Right lung (tissue), 5 donors: ENCODE measurements around the gene SEM1. TPM values are rescaled to one million over a fixed set of nuclear protein-coding genes. Genes with fewer than 3 reads are reported as not detected.
"Not testable (repeated sequence)": the region's sequence is repeated elsewhere in the genome, so short reads cannot be mapped to it uniquely, and the experiment has no call there.

Experiments used
- DNase-seq, 2 donors: peaks; one replicate each; pipeline ENCODE4 v3.0.0-alpha.2; 2013
- polyA plus RNA-seq, 5 donors: library from polyadenylated mRNA; unstranded; fragments of 120-200 nt; gene quantifications; one replicate each; pipeline versions ENCODE4 v1.2.1 to v1.2.3, GENCODE V29; 2013; ENCODE audit warnings: inconsistent platforms in 1 of 5, low replicate concordance in 1 of 5; ENCODE audit not compliant: insufficient read length in 5 of 5, insufficient read depth in 1 of 5

SEM1 gene
- polyA plus RNA-seq, 5 donors = 166 to 215 (median 191) TPM

DNA sequence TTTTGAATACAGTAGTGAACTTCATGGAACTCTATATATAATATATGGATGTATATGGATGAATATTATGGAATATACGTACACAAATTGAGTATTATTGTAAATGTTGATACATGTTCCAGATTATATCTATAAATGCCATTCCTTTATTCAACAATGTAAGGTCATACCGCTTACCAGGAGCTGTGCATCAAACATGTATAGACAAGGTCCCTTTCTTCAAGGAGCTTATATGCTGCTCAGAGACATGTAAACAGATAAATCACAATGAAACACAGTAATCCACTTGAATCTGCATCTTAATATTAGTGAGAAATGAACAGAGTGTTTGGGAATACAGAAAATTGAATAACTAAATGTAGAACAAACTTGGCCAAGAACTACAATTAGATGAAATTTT is 898 bp upstream of the SEM1 start:
- DNase-seq = no peak

DNA sequence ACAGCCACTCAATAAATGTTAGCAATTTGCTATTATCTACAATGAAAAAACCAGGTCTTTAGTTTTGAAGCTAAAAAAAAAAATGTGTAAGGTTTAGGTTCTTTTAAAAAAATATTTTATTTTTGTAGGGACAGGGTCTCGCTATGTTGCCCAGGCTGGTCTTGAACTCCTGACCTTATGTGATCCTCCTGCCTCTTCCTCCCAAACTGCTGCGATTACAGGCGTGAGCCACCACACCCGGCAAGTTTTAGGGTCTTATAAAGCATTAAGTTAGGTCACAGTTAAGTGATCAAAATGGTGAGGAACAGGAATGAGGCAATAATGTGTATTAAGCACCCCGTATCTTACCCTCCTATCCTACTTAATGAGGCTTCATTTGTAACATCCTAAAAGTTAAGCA is 774 bp downstream of the SEM1 start:
- peak in 1 of 2 donors; percentile 2 for DNase-seq

DNA sequence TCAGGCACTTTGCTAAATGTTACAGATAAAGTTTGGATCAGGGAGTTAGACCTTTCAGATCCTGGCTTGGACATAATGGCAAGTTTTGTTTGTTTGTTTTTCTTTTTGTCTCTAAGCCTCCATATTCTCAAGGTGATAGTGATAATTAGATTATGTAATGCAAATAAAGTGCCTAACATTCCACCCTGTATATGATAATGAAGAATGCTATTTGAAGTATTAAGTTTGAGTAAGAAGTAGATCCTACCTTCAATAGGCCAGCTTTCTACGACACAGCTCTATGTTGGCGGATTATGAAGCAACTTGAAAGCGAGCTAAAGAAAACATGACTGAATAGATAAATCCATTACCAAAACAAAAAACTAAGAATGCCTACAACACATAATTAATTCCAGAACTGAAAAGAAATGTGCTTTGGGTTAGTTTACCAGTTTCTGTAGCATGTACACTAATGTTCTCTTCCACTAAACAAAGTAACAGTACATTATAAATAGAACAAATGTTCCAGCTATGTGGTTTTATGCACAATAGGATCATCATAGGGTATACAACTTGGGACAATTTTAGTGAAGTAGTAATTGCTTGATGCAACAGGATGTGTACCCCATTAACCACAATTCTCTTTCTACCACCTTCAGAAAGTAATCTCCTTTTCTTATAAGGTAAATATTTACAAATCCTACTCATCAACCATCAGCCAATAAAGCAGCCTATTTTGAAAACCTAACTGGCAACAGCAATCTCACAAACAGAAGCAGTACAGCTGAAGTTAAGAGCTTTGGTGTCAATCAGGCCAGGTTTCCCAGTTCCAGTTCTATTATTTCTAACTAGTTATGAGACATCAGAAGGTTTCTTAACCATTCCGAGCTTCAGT is 1.5 kb downstream of the SEM1 start:
- DNase-seq = no peak

DNA sequence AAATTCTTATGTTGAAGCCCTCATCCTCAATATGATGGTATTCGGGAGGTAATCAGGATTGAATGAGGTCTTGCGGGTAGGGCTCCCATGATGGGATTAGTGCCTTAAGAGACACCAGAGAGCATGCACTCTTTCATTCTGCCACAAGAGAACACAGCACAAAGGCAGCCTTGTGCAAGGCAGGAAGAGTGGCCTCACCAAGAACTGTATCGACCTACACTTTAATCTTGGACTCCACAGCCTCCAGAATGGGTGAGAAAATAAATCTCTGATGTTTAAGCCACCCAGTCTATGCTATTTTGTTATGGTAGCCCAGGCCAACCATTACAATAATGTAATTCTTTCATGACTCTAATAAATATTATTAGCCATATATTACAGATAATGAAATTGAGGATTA is 8.4 kb downstream of the SEM1 start:
- DNase-seq = no peak

DNA sequence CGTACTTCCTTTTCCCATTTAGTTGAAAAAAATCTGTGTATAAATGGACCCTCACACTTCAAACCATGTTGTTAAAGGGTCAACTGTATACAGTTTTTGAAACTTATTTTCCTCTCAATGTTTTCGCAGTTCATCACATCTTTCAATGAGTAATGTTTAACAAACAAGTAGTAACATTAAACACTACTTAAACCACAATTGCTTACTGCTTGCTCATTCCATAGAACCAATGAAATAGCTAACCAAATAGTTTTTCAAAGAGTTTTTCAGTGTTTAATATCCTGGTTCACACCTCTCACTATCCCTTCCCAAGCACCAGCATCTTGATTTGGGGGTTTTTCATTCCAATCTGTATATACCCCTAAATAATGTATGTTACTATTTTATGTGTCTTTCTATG is 9.1 kb downstream of the SEM1 start:
- no peak for DNase-seq

DNA sequence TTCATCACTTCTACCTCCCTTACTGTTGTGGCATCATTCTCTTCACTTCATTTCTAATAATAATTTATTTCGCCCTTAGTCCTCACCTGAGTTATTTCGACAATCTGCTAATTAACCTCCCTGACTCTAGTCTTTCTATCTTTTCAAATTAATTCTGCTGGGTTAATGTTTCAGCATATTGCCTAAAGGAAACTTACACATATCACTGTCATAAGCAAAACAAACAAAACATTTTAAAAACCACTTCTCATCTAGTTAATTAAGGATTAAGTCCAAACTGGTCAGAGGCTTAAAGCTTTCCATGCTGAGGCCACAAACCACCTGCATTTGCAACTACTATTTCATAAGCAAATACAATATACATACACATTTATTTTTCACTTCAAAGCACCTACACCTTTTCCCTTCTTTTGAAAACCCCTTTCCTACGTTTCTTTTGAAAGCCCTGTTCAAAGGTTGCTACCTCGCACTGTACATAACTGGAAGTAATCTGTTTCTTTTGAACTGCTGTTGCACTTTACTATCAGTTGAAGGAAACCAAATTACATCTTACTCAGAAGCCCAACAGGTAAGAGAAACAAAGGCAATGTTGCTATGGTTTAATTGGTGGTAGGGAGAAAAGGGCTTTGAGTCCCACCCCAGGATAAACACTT is 10.3 kb downstream of the SEM1 start:
- DNase-seq = no peak

DNA sequence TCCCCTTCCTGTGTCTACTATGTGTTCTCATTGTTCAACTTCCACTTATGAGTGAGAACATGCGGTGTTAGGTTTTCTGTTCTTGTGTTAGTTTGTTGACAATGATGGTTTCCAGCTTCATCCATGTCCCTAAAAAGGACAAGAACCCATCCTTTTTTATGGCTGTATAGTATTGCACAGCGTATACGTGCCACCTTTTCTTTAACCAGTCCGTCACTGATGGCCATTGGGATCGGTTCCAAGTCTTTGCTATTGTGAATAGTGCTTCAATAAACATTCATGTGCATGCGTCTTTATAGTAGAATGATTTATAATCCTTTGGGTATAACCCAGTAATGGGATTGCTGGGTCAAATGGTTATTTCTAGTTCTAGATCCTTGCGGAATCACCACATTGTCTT is 11.2 kb downstream of the SEM1 start:
- not testable (repeated sequence) for DNase-seq

DNA sequence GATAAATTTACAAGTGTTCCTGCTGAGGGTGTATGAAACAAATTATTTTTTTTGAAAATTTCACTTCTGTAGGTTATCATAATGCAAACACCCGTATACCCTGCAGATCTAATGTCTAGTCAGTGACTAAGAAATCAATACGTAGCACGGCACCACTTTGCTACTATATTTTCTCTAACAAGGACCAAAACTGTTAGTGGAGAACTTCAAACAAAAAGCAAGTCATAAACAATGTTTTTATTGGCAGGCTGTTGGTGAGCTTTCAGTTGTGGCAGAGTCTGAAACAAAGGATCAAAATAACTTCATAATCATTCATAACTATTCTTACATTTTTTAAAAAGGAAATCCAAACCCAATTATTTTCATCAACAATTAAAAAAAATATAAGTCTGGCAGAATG is 11.8 kb downstream of the SEM1 start:
- no peak for DNase-seq

DNA sequence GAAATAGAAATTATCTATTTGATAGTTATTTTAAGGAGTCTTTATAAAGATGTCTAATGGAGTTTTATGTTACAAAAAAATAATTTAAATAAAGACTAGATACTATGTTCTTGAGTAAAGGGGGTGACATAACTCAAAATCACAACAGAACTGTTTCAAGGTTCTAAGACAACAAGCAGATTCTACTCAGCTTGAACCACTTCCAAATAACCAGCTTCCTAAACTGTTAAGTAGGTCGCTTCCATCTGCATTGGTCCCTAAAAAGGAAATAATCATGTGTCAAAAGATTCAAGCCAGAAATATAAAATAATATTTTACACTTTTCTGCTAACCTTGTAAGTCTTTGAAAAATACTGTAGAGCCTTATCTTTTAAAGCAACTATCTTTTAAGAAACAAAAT is 14.1 kb downstream of the SEM1 start:
- DNase-seq = no peak

DNA sequence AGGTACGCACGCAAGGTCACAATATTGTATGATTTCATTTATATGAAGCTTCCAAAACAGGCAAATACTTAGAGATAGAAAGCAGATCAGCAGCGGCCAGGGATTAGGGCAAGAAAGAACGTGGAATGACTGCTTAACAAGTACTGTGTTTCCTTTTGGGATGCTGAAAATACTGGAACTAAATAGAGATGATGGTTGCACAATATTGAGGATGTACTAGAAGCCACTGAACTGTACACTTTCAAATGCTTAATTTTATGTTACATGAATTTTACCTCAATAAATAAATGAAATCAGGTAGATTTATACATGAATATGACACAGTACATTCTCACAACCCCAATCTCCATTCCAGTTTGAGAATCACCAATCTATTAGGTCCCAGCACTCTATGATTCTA is 15.6 kb downstream of the SEM1 start:
- DNase-seq = no peak

DNA sequence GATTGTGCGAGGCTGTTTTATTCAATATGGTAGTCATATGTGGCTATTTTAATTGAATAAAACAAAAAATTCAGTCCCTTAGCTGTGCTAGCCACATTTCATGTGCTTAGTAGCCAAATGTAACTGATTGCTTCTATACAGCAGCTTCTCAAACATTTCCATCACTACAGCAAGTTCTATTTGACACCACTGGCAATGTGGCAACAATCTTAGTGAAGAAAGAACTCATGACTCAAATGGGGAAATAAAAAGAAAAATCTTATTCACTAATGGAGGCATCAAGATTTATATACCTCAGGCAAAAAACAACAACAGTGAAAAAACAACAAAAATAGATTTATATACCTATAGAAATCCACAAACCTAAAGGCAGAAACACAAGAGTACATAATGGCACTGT is 17.9 kb downstream of the SEM1 start:
- DNase-seq = no peak

DNA sequence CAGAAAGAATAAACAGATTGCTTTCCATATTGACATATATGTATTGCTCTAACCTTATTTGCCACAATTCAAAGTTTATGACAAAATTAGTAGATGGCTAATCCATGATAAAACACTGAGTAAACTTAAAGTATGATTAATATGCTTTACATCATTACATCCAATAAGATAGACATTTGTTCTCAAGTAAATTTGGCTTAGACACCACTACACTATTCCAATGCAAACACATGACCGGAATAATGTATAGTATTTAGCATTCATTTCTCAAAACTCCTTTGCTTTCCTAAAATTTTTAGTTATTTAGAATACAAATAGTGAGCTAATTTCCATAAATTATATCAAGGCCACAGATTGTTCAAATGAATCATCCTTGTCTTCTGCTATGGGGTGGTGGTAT is 20.2 kb downstream of the SEM1 start:
- no peak for DNase-seq

DNA sequence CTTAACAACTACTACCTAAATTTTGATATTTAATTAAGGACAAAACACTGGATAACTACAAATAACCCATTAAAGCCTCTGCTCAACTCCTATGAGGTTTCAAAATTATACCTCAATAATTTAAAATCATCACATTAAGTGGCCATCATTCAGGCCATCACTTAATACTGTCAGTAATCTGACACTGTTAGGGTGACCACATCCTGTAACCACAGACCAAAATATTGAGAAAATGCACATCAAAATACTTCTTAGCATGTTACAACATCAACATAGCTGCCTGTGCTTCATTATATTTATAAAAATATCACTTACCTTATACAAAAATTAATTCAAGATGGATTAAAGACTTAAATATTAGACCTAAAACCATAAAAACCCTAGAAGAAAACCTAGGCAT is 23.3 kb downstream of the SEM1 start:
- DNase-seq = no peak

DNA sequence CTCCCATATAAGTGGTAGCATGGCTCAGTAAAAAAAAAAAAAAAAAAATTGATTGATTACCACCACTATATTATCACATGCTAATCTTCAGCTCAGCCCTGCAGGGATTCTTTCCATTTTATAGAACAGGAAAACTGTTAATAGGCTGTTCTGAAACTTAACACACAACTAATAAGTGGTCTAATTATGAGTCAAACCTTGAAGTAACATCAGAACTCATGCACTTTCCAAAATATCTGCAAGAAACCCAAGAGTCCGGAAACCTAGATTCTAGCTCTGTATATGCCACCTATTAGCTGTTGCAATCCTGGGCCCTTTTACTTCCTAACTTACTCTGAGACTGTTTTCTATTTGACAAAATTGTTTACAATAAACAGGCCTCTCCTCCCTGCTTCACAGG is 23.9 kb downstream of the SEM1 start:
- no peak for DNase-seq

DNA sequence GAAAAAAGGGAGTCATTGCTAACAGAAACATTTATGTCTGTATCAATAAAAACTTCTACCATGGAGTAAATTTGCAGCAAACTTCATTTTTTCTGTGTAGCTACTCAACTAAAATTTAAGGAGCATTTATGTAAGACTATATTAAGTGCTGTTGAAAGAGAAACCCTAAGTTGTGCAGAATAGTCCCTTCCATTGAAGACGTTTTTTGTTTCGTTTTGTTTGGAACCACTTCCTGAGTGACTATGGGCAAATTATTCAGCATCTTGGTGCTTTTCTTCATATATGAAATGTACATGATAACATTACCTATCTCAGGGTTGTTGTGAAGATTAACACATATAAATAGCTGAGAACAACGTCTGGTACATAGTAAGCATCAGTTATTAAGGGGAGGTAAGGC is 24.3 kb downstream of the SEM1 start:
- DNase-seq = no peak

DNA sequence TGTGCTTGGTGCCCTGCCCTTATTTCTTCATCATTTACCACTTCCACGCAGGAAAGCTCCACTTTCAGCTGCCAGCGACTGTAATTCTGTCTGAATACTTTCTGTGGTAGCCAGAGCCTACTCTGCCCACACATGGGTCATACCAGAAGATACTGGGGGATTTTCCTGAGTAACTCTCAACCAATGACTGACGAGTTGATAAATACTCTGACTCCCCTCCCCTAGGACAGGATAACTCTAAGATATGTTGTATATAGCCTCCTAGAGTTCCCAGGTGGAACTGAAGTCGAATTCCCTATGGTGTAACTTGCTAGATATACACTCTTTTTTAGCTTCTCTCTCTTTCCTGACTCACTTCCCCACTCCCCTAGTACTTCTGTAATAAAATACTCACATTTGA is 29.8 kb downstream of the SEM1 start:
- no peak for DNase-seq

DNA sequence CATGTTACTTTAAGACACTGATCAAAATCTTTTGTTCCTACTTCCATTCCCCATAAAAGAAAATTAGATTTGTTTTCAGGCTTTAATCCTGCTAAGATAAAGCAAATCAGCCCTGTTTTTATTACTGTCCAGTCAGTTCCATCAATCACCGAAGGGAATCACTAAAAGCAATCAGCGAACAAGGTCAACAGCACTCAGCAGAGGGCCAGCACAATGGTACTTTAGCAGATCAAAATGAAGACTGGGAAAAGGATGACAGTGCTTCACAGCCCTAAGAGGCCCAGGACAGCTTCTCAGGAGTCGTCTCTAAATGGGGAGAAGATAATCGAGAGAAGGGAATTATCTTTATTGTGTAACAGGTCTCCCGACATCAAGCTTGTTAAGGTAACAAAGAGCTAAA is 32.7 kb downstream of the SEM1 start:
- DNase-seq = no peak

DNA sequence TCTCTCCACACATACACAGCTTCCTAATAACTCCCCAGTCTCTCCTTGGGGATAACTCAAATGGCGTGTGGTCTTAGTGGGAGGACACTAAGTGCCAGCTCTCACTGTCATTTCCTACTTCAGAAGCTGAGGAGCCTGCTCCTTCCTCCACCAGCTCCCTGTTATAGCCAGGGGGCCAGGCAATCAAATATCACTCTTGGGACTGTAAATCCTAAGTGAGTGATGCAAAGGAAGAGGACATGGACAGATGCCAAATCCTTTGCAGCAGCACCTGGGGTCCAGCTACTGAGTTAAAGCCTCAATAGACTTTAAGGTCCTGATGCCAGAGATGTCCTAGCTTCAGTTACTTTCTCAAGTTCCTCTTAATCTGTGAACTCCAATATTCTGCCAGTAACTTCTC is 34.1 kb downstream of the SEM1 start:
- no peak for DNase-seq

DNA sequence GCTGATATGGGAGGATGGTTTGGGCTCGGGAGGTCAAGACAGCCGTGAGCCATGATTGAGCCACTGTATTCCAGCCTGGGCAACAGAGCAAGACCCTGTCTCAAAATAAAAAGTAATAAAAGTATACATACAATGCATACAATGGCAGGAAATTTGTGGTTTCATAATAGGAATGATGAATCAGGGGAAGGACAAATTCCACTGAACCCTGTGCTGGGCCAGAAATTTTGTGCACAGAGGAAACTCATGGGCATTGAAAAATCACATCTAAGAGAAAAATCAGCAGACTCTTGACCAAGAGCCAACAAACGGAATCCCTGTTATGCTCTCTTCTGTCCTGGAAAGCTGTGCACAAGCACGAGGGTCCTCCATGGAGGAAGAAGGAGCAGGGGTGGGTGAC is 35.1 kb downstream of the SEM1 start:
- DNase-seq = no peak

DNA sequence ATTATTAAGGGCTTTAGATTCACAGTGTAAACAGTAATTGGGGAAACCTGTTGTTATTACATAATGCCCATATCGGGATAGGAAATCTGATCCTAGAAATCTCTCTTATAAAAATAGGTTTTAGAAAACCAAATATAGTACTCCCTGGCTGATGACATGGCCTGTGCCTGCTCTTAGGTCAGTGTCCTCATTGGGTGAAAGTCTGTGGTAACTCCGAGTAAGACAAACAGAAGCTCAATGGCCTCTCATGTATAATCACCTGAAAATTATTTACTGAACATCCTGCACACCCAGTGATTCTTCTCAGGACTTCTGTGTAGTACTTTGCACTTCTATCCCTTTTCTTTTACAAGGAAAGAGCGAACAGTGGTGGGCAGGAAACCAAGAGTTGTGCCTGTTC is 37.8 kb downstream of the SEM1 start:
- no peak for DNase-seq

DNA sequence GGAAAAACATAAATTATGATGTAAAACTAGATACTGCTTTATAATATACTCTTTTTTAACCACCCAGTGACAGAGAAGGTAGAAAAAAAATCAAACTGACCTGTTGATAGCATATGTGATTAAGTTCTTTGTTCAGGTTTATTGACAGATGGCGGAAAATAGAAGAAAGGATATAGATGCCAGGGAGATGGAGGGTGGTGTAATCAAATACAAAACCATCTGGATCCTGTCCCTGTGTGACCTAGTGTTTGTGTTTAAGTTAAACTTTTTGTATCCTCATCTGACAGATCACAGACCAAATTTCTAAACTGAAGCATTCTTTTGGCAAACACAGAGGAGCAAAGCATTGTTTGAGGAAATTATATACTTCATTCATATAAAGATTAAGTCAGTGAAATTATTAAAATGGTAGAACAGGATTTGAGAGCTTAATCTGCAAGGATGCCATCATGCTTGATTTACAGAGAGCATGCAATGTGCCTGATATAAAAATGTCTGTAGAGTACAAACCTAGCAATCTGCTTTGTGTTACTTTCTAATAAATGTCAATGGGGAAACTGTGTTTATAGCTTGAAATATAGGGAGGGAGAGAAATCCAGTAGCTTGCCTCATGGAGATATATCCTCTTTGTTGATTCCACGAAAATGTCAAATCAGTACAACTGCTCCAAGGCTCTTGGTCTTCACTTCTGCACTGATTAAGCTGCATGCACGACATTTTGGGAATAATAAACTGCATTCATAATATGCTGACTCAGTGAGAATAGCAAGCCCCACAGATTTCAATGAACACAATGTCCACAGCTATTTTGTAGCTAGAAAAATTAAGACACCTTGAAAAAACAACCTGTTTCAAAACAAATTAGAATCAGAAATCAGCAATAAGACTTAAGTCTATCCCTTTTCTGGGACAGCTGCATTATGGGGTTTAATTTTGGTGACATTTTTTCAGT is 39.0 kb downstream of the SEM1 start:
- DNase-seq = no peak

DNA sequence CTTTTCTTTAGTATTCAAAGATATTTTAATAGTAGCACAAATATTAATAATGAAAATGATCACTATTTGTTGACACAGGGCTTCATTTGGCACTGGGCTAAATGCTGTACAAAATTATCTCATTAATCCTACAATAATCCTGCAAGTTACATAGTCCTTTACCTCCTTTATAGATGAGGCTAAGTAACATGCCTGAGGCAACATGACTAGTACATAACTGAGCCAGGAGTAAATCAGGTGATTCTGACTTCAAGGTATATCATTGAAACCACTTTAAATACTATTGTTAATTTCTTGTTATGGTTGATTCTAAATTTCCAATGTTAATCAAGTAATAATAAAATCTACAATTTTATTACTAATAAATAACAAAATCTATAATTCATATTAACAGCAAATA is 39.8 kb downstream of the SEM1 start:
- DNase-seq = no peak

DNA sequence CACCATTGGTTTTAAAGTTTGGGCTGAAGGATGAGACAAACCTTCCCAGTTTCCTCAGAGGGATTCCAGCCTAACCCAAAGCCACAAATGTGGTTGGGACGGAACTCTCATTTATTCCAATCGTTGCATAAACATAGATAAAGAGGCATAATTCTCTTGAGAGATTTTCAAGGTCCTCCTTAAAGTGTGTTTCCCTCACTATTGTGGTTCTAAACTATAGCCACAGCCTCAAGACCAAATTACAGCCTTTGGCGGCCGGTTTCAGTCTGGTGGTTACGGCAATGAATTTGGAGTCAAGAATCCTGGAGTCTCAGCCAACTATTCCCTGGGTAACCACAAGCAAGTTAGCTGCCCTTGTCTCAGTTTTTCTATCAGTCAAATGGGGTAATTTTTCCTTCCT is 42.6 kb downstream of the SEM1 start:
- no peak for DNase-seq
